Muscle of leg (tissue), 16 donors: ENCODE measurements around the gene SVIP. TPM values are rescaled to one million over a fixed set of nuclear protein-coding genes. Genes with fewer than 3 reads are reported as not detected.
A peak's percentile ranks its signal among the peaks of the same experiment; 100 is the strongest.

Experiments
- DNase-seq: peaks from one replicate; pipeline ENCODE4 v3.0.0; 2013
- H3K27ac ChIP-seq: one replicate; pipeline ENCODE4 v1.5.1; 2013; ENCODE audit warnings: mild to moderate bottlenecking, low read length, control low read depth
- H3K27me3 ChIP-seq: one replicate; pipeline ENCODE4 v1.6.1; 2013; ENCODE audit warnings: low read length; ENCODE audit not compliant: control insufficient read depth, insufficient read depth
- H3K36me3 ChIP-seq: one replicate; pipeline ENCODE4 v1.6.1; 2013; ENCODE audit warnings: low read length; ENCODE audit not compliant: control insufficient read depth, insufficient read depth
- H3K4me1 ChIP-seq: one replicate; pipeline ENCODE4 v1.6.1; 2013; ENCODE audit warnings: low read length; ENCODE audit not compliant: control insufficient read depth, insufficient read depth
- H3K4me3 ChIP-seq: one replicate; pipeline ENCODE4 v1.5.1; 2013; ENCODE audit warnings: low read length, control low read depth
- H3K9me3 ChIP-seq: replicated peaks from 2 replicates; pipeline ENCODE4 v1.6.1; 2013; ENCODE audit warnings: low read depth, low read length; ENCODE audit not compliant: control insufficient read depth
- WGBS: methylation state at CpG from one replicate; pipeline ENCODE4 v1.1.5; 2013; ENCODE audit warnings: missing lambda C conversion rate; ENCODE audit not compliant: insufficient coverage; 5-methylcytosine and 5-hydroxymethylcytosine counted together
- long read RNA-seq, 11 donors: transcript quantifications; one replicate each; lab custom pipeline, GENCODE V29; 2026
- polyA plus RNA-seq, 8 donors: library from polyadenylated mRNA; unstranded; fragments of 120-200 nt; gene quantifications; one replicate each; pipeline versions ENCODE4 v1.2.1 to v1.2.3, GENCODE V29; 2013; ENCODE audit warnings: inconsistent platforms in 1 of 8, low replicate concordance in 1 of 8; ENCODE audit not compliant: insufficient read length in 8 of 8, insufficient read depth in 1 of 8
- total RNA-seq: library from RNA; stranded (reverse); fragments of 120-200 nt; gene quantifications from one replicate; pipeline ENCODE4 v1.2.4, GENCODE V29; 2013

Gene SVIP, protein sequence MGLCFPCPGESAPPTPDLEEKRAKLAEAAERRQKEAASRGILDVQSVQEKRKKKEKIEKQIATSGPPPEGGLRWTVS
- total RNA-seq (9.2 TPM), polyA plus RNA-seq (10 to 100 TPM in 3 of 8 donors, 1 to 10 TPM in 5; 8.5 to 13.0 (median 9.7) TPM)
- long read RNA-seq, donor 1, full-length matches to known transcripts: 8 of 8 reads
- long read RNA-seq, donor 1, partial matches to known transcripts: 0 of 8 reads
- long read RNA-seq, donor 1, other reads (novel, unspliced or antisense): 0 of 8 reads
- long read RNA-seq, donor 2, full-length matches to known transcripts: 2 of 2 reads
- long read RNA-seq, donor 2, partial matches to known transcripts: 0 of 2 reads
- long read RNA-seq, donor 2, other reads (novel, unspliced or antisense): 0 of 2 reads
- long read RNA-seq, donor 3, full-length matches to known transcripts: 6 of 6 reads
- long read RNA-seq, donor 3, partial matches to known transcripts: 0 of 6 reads
- long read RNA-seq, donor 3, other reads (novel, unspliced or antisense): 0 of 6 reads
- long read RNA-seq, donor 4, full-length matches to known transcripts: 6 of 6 reads
- long read RNA-seq, donor 4, partial matches to known transcripts: 0 of 6 reads
- long read RNA-seq, donor 4, other reads (novel, unspliced or antisense): 0 of 6 reads
- long read RNA-seq, donor 5, full-length matches to known transcripts: 21 of 21 reads
- long read RNA-seq, donor 5, partial matches to known transcripts: 0 of 21 reads
- long read RNA-seq, donor 5, other reads (novel, unspliced or antisense): 0 of 21 reads
- long read RNA-seq, donor 6, full-length matches to known transcripts: 17 of 17 reads
- long read RNA-seq, donor 6, partial matches to known transcripts: 0 of 17 reads
- long read RNA-seq, donor 6, other reads (novel, unspliced or antisense): 0 of 17 reads
- long read RNA-seq, donor 7, full-length matches to known transcripts: 8 of 8 reads
- long read RNA-seq, donor 7, partial matches to known transcripts: 0 of 8 reads
- long read RNA-seq, donor 7, other reads (novel, unspliced or antisense): 0 of 8 reads
- long read RNA-seq, donor 8, full-length matches to known transcripts: 4 of 4 reads
- long read RNA-seq, donor 8, partial matches to known transcripts: 0 of 4 reads
- long read RNA-seq, donor 8, other reads (novel, unspliced or antisense): 0 of 4 reads
- long read RNA-seq, donor 9, full-length matches to known transcripts: 8 of 8 reads
- long read RNA-seq, donor 9, partial matches to known transcripts: 0 of 8 reads
- long read RNA-seq, donor 9, other reads (novel, unspliced or antisense): 0 of 8 reads
- long read RNA-seq, donor 10, full-length matches to known transcripts: 10 of 10 reads
- long read RNA-seq, donor 10, partial matches to known transcripts: 0 of 10 reads
- long read RNA-seq, donor 10, other reads (novel, unspliced or antisense): 0 of 10 reads
- long read RNA-seq, donor 11, full-length matches to known transcripts: 5 of 5 reads
- long read RNA-seq, donor 11, partial matches to known transcripts: 0 of 5 reads
- long read RNA-seq, donor 11, other reads (novel, unspliced or antisense): 0 of 5 reads

DNA sequence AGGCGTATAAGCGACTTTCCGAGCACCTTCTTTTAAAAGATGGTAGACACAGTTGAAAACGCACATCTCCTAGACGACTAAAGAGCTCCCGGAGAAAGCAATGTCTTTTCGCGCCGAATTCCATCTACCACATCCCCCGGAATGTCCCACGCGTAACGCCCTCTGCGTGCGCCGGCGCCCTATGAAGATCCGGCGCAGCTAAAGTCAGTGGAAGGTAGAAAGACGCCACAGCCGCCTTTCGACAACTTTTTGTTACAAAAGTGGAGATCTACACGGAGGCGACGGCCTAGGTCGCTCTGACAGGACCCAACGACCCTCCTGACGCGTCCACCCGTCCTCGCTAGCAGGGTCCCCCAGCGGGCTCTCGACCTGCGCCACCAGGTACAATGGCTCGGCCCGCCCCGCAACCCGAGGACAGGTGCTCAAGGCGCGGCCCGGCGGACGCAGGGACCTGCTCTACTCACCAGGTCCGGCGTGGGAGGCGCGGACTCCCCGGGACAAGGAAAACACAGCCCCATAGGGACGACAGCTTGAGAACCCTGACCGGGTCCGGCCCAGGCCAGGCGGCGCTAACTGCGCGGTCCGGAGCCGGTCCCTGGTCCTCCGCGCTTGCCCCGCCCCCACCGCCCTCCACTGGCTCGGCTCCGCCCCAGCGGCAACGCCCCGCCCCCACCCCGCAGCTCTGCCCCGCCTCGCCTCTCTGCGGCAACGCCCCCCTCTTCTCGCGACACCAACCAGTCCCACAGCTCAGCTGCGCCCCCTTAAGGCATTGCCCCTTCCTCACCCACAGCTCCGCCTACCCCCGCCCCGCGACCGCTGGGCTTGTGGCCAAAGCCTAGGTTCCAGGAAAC lies at the start of gene SVIP:
TSS of gene SVIP (minus strand) at position 571 of the 851 bp plus-strand sequence. CDS start at position 518, 53 bp downstream.
- 0% methylated on average over 61 of the region's 79 CpGs for WGBS
- Histone ChIP-seq H3K27ac (peak within 1 kb of the TSS; percentile 81), H3K4me3 (peak within 1 kb of the TSS; percentile 88), H3K27me3 (no peaks in the 10 kb centered on the region), H3K36me3 (peaks cover 3% of the 10 kb centered on the region), H3K4me1 (no peaks in the 10 kb centered on the region), H3K9me3 (no peaks in the 10 kb centered on the region)
- peak; percentile 92 for DNase-seq

DNA sequence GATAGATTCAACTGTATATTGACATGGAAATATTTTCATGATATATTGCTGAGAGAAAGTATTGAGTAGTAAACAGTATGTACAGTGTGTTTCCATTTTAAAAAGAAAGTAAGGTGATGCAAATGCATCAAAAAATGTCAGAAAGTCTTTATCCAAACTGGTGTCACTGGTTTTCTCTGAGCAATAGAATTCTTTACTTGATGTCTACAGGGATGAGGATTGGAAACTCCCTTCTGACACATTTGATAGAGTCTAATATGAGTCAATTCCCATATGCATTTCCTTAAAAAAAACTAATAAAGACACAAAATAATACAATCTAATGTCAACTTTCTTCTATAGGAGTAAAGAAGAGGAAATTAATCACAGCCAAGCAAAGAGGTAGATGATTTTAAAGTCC lies 49.0 kb upstream of the SVIP start:
- H3K27ac ChIP-seq: no peak overlapping the region
- DNase-seq: no peak
- no peaks in the 10 kb centered on the region for H3K4me1 ChIP-seq
- H3K9me3 ChIP-seq: no peaks in the 10 kb centered on the region
- H3K36me3 ChIP-seq: no peaks in the 10 kb centered on the region
- no peaks in the 10 kb centered on the region for H3K27me3 ChIP-seq
- H3K4me3 ChIP-seq: no peak overlapping the region

DNA sequence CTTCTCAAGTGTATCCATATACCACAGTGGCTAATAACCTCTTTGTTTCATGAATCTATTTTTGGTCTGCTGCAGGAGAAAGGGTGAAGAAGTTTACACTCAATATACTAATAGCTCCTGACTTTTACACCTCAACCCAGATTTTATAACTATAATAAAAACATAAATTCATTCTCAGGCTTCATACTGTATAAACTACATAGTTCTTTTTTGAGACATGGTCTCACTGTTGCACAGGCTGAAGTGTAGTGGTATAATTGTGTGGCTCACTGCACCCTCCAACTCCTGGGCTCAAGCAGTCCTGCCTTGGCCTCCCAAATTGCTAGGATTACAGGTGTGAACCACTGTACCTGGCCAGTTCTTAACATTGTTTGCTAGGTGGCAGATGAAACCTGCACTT lies 48.4 kb upstream of the SVIP start:
- H3K27me3 ChIP-seq: no peaks in the 10 kb centered on the region
- no peaks in the 10 kb centered on the region for H3K9me3 ChIP-seq
- no peak overlapping the region for H3K4me3 ChIP-seq
- H3K36me3 ChIP-seq: no peaks in the 10 kb centered on the region
- H3K4me1 ChIP-seq: no peaks in the 10 kb centered on the region
- no peak overlapping the region for H3K27ac ChIP-seq
- no peak for DNase-seq

DNA sequence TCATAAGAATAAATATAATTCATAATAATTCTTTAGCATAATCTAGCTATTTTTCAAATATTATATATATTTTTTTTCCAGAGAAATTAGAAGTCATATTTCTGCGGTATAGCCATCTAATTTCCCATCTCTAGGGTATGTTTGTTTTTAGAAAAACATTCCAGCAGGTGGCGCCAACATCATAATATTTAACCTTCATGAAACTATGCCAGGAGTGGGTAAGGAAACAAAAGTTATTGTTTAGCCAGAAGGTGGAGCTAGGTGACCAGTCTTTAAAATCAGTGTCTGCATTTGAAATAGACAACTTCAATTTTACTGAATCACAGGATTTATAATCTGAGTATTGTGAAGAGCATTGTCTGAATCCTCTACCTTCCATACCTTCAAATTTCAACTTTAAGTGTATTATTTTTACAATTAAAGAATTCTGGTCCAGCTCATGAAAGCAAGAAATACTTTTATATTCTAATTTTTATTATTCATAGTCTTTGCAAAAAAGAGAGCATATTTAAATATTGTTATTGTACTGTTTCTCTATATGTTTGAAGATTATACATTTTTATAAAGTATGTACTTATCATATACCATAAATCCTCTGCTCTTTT lies 46.4 kb upstream of the SVIP start:
- WGBS: no CpG with 5 or more reads among the region's 2 CpGs
- no peaks in the 10 kb centered on the region for H3K27me3 ChIP-seq
- H3K4me3 ChIP-seq: no peak overlapping the region
- H3K4me1 ChIP-seq: no peaks in the 10 kb centered on the region
- H3K9me3 ChIP-seq: no peaks in the 10 kb centered on the region
- no peak overlapping the region for H3K27ac ChIP-seq
- no peaks in the 10 kb centered on the region for H3K36me3 ChIP-seq
- DNase-seq: peak; percentile 93

DNA sequence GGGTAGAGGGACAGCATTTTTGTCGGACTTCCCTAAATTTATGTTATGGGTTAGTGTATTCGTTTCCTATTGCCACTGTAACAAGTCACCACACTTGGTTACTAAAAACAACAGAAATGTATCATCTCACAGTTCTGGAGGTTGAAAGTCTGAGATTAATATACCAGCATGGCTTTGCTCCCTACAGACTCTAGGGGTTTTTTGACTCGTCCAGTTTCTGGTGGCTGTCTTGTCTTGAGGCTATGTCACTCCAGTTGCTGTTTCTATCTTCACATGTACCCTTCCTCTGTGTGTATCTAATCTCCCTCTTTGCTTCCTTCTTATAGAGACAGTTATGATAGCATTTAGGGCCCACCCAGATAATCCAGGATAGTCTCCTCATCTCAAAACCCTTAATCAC lies 39.7 kb upstream of the SVIP start:
- Histone ChIP-seq H3K27ac (no peak overlapping the region), H3K9me3 (no peaks in the 10 kb centered on the region), H3K36me3 (no peaks in the 10 kb centered on the region), H3K27me3 (no peaks in the 10 kb centered on the region), H3K4me3 (no peak overlapping the region), H3K4me1 (no peaks in the 10 kb centered on the region)
- WGBS: no CpG with 5 or more reads among the region's 3 CpGs
- no peak for DNase-seq

DNA sequence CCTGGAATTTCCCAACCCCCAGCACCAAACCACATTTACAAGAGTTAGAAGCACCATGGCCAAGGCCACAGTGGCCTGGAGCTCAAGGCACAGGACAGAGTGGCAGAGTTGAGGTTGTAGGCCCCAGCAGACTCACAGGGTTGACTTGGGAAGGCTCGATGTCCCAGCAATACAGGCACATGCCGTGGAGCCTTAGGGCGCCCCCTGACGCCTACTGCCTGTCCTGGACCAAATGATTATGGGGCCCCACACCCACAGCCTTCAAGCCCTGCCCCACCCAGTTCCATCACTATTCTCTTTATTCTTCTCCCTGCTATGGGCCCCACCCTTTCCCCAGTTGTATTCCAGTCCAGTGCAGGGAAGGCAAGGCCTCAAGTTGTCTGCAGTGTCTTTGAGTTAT lies 30.6 kb upstream of the SVIP start, which contains the start of gene CCDC179:
TSS of gene CCDC179 (minus strand) at position 234 of the 400 bp plus-strand sequence. CDS start at position 181, 53 bp downstream.
- H3K4me3 ChIP-seq: no peak within 1 kb of the TSS
- H3K27ac ChIP-seq: no peak within 1 kb of the TSS
- no peaks in the 10 kb centered on the region for H3K27me3 ChIP-seq
- no peaks in the 10 kb centered on the region for H3K4me1 ChIP-seq
- H3K9me3 ChIP-seq: no peaks in the 10 kb centered on the region
- no peaks in the 10 kb centered on the region for H3K36me3 ChIP-seq
- DNase-seq: no peak
- no CpG with 5 or more reads among the region's 4 CpGs for WGBS

DNA sequence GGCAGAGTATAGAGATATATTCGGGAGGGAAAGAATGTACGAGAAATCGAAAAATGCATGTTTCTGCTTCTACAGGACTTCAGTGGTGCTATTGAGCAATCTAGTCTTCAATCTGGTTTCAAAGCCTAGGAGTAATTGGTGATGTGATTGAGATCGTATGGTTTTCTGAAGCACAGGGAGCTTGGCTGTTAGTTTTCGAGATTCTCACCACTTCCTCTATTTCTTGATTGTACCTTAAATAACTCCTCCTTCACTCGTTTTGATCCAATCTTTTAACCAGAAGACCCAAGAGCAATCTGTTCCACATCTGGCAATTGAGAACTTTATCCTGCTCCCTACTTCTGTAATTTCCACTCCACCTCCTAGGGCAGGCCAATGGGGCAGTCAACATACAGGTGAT lies 30.2 kb upstream of the SVIP start:
- WGBS: 70% methylated on average over 2 of the region's 6 CpGs
- no peaks in the 10 kb centered on the region for H3K27me3 ChIP-seq
- H3K27ac ChIP-seq: no peak overlapping the region

DNA sequence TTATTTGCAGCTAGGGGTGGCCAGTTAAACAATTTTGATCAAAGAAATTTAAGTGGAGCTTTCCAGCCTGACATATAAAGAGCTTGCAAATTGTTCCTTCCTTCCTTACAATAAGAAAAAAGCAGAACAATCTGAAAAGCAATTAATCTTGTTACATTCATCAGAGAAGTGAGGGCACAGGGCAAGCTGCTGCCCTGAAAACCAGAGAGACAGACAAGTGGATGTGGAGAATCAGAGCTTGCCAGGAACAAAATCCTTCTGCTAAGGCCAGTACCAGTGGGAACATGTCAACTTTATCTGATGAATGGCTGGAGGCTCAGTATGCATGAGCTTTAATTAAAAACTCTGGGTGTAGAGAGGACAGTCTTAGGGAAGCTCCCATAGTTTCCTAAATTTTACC lies 21.9 kb upstream of the SVIP start:
- no peaks in the 10 kb centered on the region for H3K4me1 ChIP-seq
- H3K4me3 ChIP-seq: no peak overlapping the region
- no peak for DNase-seq
- no peak overlapping the region for H3K27ac ChIP-seq
- H3K9me3 ChIP-seq: no peaks in the 10 kb centered on the region
- H3K36me3 ChIP-seq: no peaks in the 10 kb centered on the region
- H3K27me3 ChIP-seq: no peaks in the 10 kb centered on the region

More for the DNA sequence above, 30.2 kb upstream of the SVIP start:
- no peaks in the 10 kb centered on the region for H3K36me3 ChIP-seq
- H3K4me3 ChIP-seq: no peak overlapping the region
- no peaks in the 10 kb centered on the region for H3K4me1 ChIP-seq
- no peak for DNase-seq
- no peaks in the 10 kb centered on the region for H3K9me3 ChIP-seq

DNA sequence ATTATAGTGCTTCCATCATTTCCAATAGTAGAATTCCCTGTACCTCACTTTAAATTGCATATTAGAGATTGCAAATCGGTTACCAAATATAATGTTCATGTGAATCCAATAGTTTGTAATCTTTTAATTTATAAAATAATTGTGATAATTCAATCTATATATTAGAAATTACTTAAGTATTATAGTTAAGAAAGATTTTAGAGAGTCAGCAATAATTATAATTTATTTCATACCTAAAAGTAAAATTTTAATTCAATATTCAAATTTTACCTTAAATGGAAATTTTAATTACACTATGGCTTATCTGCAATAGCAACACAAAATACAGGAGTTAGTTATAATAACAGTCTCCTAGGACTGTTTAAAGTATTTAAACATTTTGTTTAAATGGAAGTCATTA lies 17.1 kb upstream of the SVIP start:
- no peak overlapping the region for H3K27ac ChIP-seq
- no peaks in the 10 kb centered on the region for H3K4me1 ChIP-seq
- no peaks in the 10 kb centered on the region for H3K36me3 ChIP-seq
- no peak overlapping the region for H3K4me3 ChIP-seq
- H3K27me3 ChIP-seq: no peaks in the 10 kb centered on the region
- H3K9me3 ChIP-seq: no peaks in the 10 kb centered on the region
- DNase-seq: no peak
- no CpG with 5 or more reads among the region's 1 CpG for WGBS
